Fibroblast of villous mesenchyme (primary cell): ENCODE data around the gene EGFL8. TPM values are rescaled to one million over a fixed set of nuclear protein-coding genes. Genes with fewer than 3 reads are reported as not detected.

Source experiments
- DNase-seq: peaks from one replicate; pipeline ENCODE4 v3.0.0-alpha.2; 2010; ENCODE audit warnings: low read depth
- H3K4me3 ChIP-seq: 2 replicates; pipeline ENCODE4 v1.5.1; 2011; ENCODE audit warnings: low read depth, mild to moderate bottlenecking, low read length
- CTCF ChIP-seq: IDR thresholded peaks from 2 replicates; pipeline ENCODE4 v1.5.1; 2012; ENCODE audit warnings: low read depth, mild to moderate bottlenecking, low read length; ENCODE audit not compliant: insufficient read depth
- total RNA-seq: library from RNA; depleted of rRNA; stranded (reverse); fragments of >200 nt; gene quantifications from 2 replicates; pipeline ENCODE4 v1.2.3, GENCODE V29; 2012

Gene EGFL8
- total RNA-seq, 1 donor, result 2.6 TPM

DNA sequence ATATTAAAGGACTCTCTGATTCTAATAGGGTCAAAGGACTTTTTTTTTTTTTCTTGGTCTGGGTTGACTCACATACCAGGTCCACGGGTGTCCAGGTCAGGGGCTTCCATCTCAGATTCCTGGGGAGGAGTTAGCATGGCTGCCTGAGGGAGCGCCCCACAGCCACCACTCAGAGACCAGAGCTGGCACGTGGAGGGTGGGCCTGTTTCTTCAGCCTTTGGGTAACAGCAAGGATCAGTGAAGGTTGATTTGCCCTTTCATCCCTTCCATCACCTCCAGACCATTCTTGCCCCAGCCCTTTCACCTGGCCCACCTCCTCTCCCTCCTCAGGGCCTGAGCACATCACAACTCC lies 33.9 kb downstream of the EGFL8 start:
- H3K4me3 ChIP-seq, result no peak overlapping the region
- no peak for TF ChIP-seq CTCF
- no peak for DNase-seq

DNA sequence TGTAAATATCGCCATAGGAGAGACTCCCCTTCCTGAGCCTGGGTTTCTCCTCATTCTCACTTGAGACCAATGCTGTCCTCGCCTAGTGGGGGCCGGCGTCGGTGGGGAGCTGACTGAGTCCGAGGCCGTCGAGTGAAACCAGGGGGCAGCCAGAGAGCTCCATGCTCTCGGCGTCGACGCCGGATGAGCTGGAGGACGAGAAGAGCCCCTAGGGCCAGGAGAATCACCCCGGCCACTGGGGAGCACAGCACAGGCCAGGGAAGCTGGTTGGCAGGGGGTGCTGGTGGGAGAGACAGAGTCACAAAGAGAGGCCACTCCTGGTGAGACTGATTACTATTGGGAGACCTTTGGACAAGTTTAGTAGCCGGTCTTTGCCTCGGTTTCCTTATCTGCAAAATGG lies 34.5 kb downstream of the EGFL8 start:
- DNase-seq, result no peak
- no peak for TF ChIP-seq CTCF
- H3K4me3 ChIP-seq, result no peak overlapping the region

- DNase-seq, result no peak
Measured at GRCh38 chr6:32200711-32201475, 36.5 kb downstream of the EGFL8 start.

DNA sequence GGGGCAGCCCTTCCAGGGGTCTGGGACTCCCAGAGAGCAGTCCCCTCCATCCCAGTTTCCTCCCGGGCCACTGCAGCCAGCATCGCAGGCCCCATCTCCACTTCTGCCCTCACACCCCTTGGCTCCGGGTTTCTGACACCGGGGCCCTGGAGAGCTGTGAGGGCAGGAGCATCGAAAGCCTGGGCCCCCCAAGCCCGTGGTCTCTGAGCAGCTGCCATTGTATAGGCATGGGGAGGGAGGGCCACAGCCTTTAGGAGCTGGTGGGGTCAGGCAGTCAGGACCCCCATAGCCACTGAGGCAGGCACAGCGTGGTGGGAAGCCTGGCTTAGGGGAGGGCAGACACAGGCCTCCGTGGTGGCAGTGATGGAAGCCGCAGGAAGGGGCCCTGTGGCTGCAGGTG lies 37.8 kb downstream of the EGFL8 start:
- DNase-seq, result no peak
- no peak for TF ChIP-seq CTCF
- no peak overlapping the region for H3K4me3 ChIP-seq

More at GRCh38 chr6:32200711-32201475, 36.5 kb downstream of the EGFL8 start:
- no peak overlapping the region for H3K4me3 ChIP-seq
- no peak for TF ChIP-seq CTCF

- no peak overlapping the region for H3K4me3 ChIP-seq
- TF ChIP-seq CTCF, result no peak
- DNase-seq, result no peak
Measured at GRCh38 chr6:32203426-32204267, 39.3 kb downstream of the EGFL8 start.

- DNase-seq, result no peak
- no peak overlapping the region for H3K4me3 ChIP-seq
- TF ChIP-seq CTCF, result no peak
Measured at GRCh38 chr6:32204268-32204715, 39.9 kb downstream of the EGFL8 start.
